ENCODE data around the gene LARGE1. TPM values are rescaled to one million over a fixed set of nuclear protein-coding genes. Genes with fewer than 3 reads are reported as not detected.
A peak's percentile ranks its signal among the peaks of the same experiment; 100 is the strongest.

The LARGE1 gene
- total RNA-seq, 1 donor: 22.8 TPM

- H3K4me1 ChIP-seq (ENCODE audit: insufficient read depth, low read length): no peaks in the 10 kb centered on the region
- H3K9me3 ChIP-seq (ENCODE audit: low read depth, low read length): no peaks in the 10 kb centered on the region
- no peaks in the 10 kb centered on the region for H4K20me1 ChIP-seq (ENCODE audit: insufficient read depth, low read length)
- no peak for TF ChIP-seq CTCF (IDR thresholded peaks at IDR 0.05; ENCODE audit: extremely low read depth, low read depth, low read length)
- H3K4me2 ChIP-seq (ENCODE audit: insufficient read depth, low read length): no peak overlapping the region
- no peaks in the 10 kb centered on the region for H3K79me2 ChIP-seq (ENCODE audit: insufficient read depth, low read length)
- H3K27me3 ChIP-seq (ENCODE audit: insufficient read depth, low read length): no peaks in the 10 kb centered on the region
- no peak overlapping the region for H3K27ac ChIP-seq (ENCODE audit: low read depth, low read length)
- no peak overlapping the region for H2AFZ ChIP-seq (ENCODE audit: low read length)
- no peak overlapping the region for H3K4me3 ChIP-seq (ENCODE audit: insufficient read depth, low read length)
- H3K36me3 ChIP-seq (ENCODE audit: insufficient read depth, low read length): no peaks in the 10 kb centered on the region
- DNase-seq (ENCODE audit: insufficient read length, low spot score, missing footprints): no peak
Observed at GRCh38 chr22:33555814-33556522, 364.3 kb downstream of the LARGE1 start.

GRCh38 chr22:33553493-33553892 lies 366.8 kb downstream of the LARGE1 start:
- Histone ChIP-seq H3K36me3 (ENCODE audit: insufficient read depth, low read length) (no peaks in the 10 kb centered on the region), H3K79me2 (ENCODE audit: insufficient read depth, low read length) (no peaks in the 10 kb centered on the region), H3K9me3 (ENCODE audit: low read depth, low read length) (no peaks in the 10 kb centered on the region), H3K27ac (ENCODE audit: low read depth, low read length) (no peak overlapping the region), H3K4me3 (ENCODE audit: insufficient read depth, low read length) (no peak overlapping the region), H3K27me3 (ENCODE audit: insufficient read depth, low read length) (no peaks in the 10 kb centered on the region), H2AFZ (ENCODE audit: low read length) (no peak overlapping the region), H3K4me1 (ENCODE audit: insufficient read depth, low read length) (no peaks in the 10 kb centered on the region), H3K4me2 (ENCODE audit: insufficient read depth, low read length) (no peak overlapping the region), H4K20me1 (ENCODE audit: insufficient read depth, low read length) (no peaks in the 10 kb centered on the region)
- no peak for TF ChIP-seq CTCF (IDR thresholded peaks at IDR 0.05; ENCODE audit: extremely low read depth, low read depth, low read length)
- DNase-seq (ENCODE audit: insufficient read length, low spot score, missing footprints): no peak

GRCh38 chr22:33544707-33545106 lies 375.6 kb downstream of the LARGE1 start:
- Histone ChIP-seq H3K9me3 (ENCODE audit: low read depth, low read length) (no peaks in the 10 kb centered on the region), H3K27ac (ENCODE audit: low read depth, low read length) (no peak overlapping the region), H4K20me1 (ENCODE audit: insufficient read depth, low read length) (no peaks in the 10 kb centered on the region), H3K27me3 (ENCODE audit: insufficient read depth, low read length) (no peaks in the 10 kb centered on the region), H3K4me1 (ENCODE audit: insufficient read depth, low read length) (no peaks in the 10 kb centered on the region), H3K4me3 (ENCODE audit: insufficient read depth, low read length) (no peak overlapping the region), H3K36me3 (ENCODE audit: insufficient read depth, low read length) (no peaks in the 10 kb centered on the region), H2AFZ (ENCODE audit: low read length) (no peak overlapping the region), H3K4me2 (ENCODE audit: insufficient read depth, low read length) (no peak overlapping the region), H3K79me2 (ENCODE audit: insufficient read depth, low read length) (no peaks in the 10 kb centered on the region)
- peak; percentile 77 for DNase-seq (ENCODE audit: insufficient read length, low spot score, missing footprints)
- TF ChIP-seq CTCF (IDR thresholded peaks at IDR 0.05; ENCODE audit: extremely low read depth, low read depth, low read length): no peak

- no peaks in the 10 kb centered on the region for H3K4me1 ChIP-seq (ENCODE audit: insufficient read depth, low read length)
- H2AFZ ChIP-seq (ENCODE audit: low read length): no peak overlapping the region
- no peak overlapping the region for H3K27ac ChIP-seq (ENCODE audit: low read depth, low read length)
- no peak overlapping the region for H3K4me3 ChIP-seq (ENCODE audit: insufficient read depth, low read length)
- no peak for DNase-seq (ENCODE audit: insufficient read length, low spot score, missing footprints)
- TF ChIP-seq CTCF (IDR thresholded peaks at IDR 0.05; ENCODE audit: extremely low read depth, low read depth, low read length): no peak
- H3K9me3 ChIP-seq (ENCODE audit: low read depth, low read length): no peaks in the 10 kb centered on the region
- H3K79me2 ChIP-seq (ENCODE audit: insufficient read depth, low read length): no peaks in the 10 kb centered on the region
- no peaks in the 10 kb centered on the region for H4K20me1 ChIP-seq (ENCODE audit: insufficient read depth, low read length)
- H3K27me3 ChIP-seq (ENCODE audit: insufficient read depth, low read length): no peaks in the 10 kb centered on the region
- no peak overlapping the region for H3K4me2 ChIP-seq (ENCODE audit: insufficient read depth, low read length)
- no peaks in the 10 kb centered on the region for H3K36me3 ChIP-seq (ENCODE audit: insufficient read depth, low read length)
Observed at GRCh38 chr22:33542722-33543121, 377.6 kb downstream of the LARGE1 start.

Measured in osteoblast (primary cell).